SU-DHL-6 (cell line): ENCODE results near the gene TEKT3.

Source experiments
- H2AFZ ChIP-seq: fragments of 200-600 bp; sonication (generic); 2 replicates; pipeline ENCODE4 v1.6.1; 2014; ENCODE audit warnings: low read depth, mild to moderate bottlenecking, moderate library complexity, mixed read lengths, antibody characterized with exemption, low read length; ENCODE audit not compliant: severe bottlenecking
- H3F3A ChIP-seq: fragments of 200-600 bp; shearing (Covaris generic); 2 replicates; pipeline ENCODE4 v1.6.0; 2016; ENCODE audit warnings: antibody characterized with exemption, mild to moderate bottlenecking; ENCODE audit not compliant: insufficient read depth
- H3K27ac ChIP-seq: fragments of 200-600 bp; sonication (generic); 2 replicates; pipeline ENCODE4 v1.5.1; 2016; ENCODE audit warnings: low read depth, mild to moderate bottlenecking, low read length, moderate library complexity, mixed read lengths
- H3K27me3 ChIP-seq: fragments of 200-600 bp; sonication (generic), shearing (Covaris generic); 2 replicates; pipeline ENCODE4 v1.6.0; 2014; ENCODE audit warnings: mild to moderate bottlenecking, low read length
- H3K36me3 ChIP-seq: fragments of 200-600 bp; sonication (generic); 2 replicates; pipeline ENCODE4 v1.6.1; 2014; ENCODE audit warnings: mild to moderate bottlenecking, low read length, mixed read lengths
- H3K4me2 ChIP-seq: fragments of 300-600, 200-600 bp; shearing (Covaris generic), sonication (generic); 2 replicates; pipeline ENCODE4 v1.6.0; 2014; ENCODE audit warnings: low read length, low read depth, mild to moderate bottlenecking; ENCODE audit not compliant: poor library complexity, severe bottlenecking
- H3K4me3 ChIP-seq: fragments of 200-600 bp; sonication (generic); 2 replicates; pipeline ENCODE4 v1.5.1; 2014; ENCODE audit warnings: antibody characterized with exemption, low read length, mild to moderate bottlenecking, mixed read lengths; ENCODE audit not compliant: insufficient read depth, poor library complexity, severe bottlenecking
- H3K79me2 ChIP-seq: fragments of 200-600 bp; sonication (generic); 2 replicates; pipeline ENCODE4 v1.6.1; 2014; ENCODE audit warnings: mild to moderate bottlenecking, low read length, moderate library complexity; ENCODE audit not compliant: insufficient read depth
- H3K9ac ChIP-seq: fragments of 200-600 bp; sonication (generic); 2 replicates; pipeline ENCODE4 v1.7.0; 2014; ENCODE audit warnings: mild to moderate bottlenecking, low read length
- H3K9me2 ChIP-seq: fragments of 200-600 bp; sonication (generic); replicated peaks from 2 replicates; pipeline ENCODE4 v1.6.1; 2014; ENCODE audit warnings: low read length; ENCODE audit not compliant: insufficient read depth
- H3K9me3 ChIP-seq: fragments of 200-600 bp; sonication (generic); 2 replicates; pipeline ENCODE4 v1.6.1; 2014; ENCODE audit warnings: low read length, mixed read lengths; ENCODE audit not compliant: insufficient read depth
- H4K20me1 ChIP-seq: fragments of 200-600 bp; sonication (generic); 2 replicates; pipeline ENCODE4 v1.6.1; 2014; ENCODE audit warnings: low read depth, mild to moderate bottlenecking, antibody characterized with exemption, low read length, moderate library complexity, mixed read lengths
- EZH2phosphoT487 ChIP-seq: fragments of 200-600 bp; sonication (generic), shearing (Covaris generic); conservative IDR thresholded peaks from 2 replicates; pipeline ENCODE4 v1.6.1; 2018; ENCODE audit warnings: mild to moderate bottlenecking, antibody characterized with exemption, low read length, moderate library complexity, mixed read lengths
- TF ChIP-seq, protein P1 (sequence below): fragments of 200-600 bp; sonication (generic); IDR thresholded peaks from one replicate; pipeline ENCODE4 v1.5.1; 2017; ENCODE audit warnings: antibody characterized with exemption, mild to moderate bottlenecking, low read length, moderate library complexity; ENCODE audit not compliant: insufficient read depth, poor library complexity, severe bottlenecking

Gene TEKT3

DNA sequence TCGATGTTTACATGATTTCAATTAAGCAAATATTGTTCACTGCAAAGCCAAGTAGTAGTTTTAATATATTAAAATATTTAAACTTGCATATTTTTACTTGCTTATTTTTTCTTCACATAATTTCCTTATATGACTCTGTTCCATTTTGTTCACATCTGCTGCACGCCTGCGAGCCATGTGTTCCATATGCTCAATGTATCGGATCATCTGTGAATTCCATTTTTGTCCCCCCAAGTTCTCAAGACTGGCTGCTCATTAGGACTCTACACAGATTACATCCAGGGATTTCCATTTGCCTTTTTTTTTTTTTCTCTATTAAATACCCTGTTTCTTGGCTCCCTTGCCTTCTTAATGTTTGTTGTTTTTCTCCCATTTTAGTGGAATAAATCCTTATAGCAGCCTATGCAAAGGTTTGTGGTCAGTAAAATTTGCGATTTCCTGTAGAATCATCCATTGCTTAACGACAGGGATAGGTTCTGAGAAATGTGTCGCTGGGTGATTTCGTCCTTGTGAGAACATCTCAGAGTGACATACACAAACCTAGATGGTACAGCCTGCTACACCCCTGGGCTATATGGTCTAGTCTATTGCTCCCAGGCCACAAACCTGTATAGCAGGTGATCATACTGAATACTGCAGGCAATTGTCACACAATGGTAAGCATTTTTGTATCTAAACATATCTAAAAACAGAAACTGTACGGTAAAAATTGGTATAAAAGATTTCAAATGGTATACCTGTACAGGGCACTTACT is 30.2 kb upstream of the TEKT3 start:
- Histone ChIP-seq H3K36me3 (no peaks in the 10 kb centered on the region), H4K20me1 (no peaks in the 10 kb centered on the region), H2AFZ (no peak overlapping the region), H3F3A (no peaks in the 10 kb centered on the region), H3K4me2 (no peak overlapping the region), H3K27ac (no peak overlapping the region), H3K4me3 (no peak overlapping the region), H3K9ac (no peak overlapping the region), H3K9me2 (no peaks in the 10 kb centered on the region), H3K9me3 (no peaks in the 10 kb centered on the region), H3K79me2 (no peaks in the 10 kb centered on the region), H3K27me3 (no peaks in the 10 kb centered on the region)
- TF ChIP-seq EZH2phosphoT487, result no peak
- TF ChIP-seq, protein P1, sequence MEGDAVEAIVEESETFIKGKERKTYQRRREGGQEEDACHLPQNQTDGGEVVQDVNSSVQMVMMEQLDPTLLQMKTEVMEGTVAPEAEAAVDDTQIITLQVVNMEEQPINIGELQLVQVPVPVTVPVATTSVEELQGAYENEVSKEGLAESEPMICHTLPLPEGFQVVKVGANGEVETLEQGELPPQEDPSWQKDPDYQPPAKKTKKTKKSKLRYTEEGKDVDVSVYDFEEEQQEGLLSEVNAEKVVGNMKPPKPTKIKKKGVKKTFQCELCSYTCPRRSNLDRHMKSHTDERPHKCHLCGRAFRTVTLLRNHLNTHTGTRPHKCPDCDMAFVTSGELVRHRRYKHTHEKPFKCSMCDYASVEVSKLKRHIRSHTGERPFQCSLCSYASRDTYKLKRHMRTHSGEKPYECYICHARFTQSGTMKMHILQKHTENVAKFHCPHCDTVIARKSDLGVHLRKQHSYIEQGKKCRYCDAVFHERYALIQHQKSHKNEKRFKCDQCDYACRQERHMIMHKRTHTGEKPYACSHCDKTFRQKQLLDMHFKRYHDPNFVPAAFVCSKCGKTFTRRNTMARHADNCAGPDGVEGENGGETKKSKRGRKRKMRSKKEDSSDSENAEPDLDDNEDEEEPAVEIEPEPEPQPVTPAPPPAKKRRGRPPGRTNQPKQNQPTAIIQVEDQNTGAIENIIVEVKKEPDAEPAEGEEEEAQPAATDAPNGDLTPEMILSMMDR, result no peak

DNA sequence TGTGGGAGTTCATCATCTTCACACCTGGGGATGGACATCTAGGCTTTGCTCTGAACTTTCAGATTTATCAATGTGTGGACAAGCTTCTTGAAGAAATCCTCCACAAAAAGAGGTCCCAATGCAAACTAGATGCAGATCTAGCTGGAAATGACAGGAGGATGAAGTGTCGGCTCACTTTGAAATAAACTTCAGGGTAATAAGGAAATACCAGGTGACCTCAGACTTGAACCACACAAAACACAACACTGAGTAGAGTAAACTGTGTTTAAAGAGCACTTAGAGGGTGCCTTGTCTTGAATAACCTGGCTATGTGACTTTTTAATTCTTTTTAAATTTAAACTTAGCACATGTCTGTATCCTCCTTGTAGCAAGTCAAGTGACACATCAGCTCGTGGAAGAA is 27.2 kb upstream of the TEKT3 start:
- H3K79me2 ChIP-seq, result no peaks in the 10 kb centered on the region
- H4K20me1 ChIP-seq, result no peaks in the 10 kb centered on the region
- H3K9me3 ChIP-seq, result no peaks in the 10 kb centered on the region
- H3K4me3 ChIP-seq, result no peak overlapping the region
- H3K9ac ChIP-seq, result no peak overlapping the region
- H3K4me2 ChIP-seq, result no peak overlapping the region
- H2AFZ ChIP-seq, result no peak overlapping the region
- TF ChIP-seq, protein P1, result no peak
- no peak for TF ChIP-seq EZH2phosphoT487
- H3F3A ChIP-seq, result no peaks in the 10 kb centered on the region
- H3K9me2 ChIP-seq, result no peaks in the 10 kb centered on the region
- H3K27me3 ChIP-seq, result no peaks in the 10 kb centered on the region
- H3K36me3 ChIP-seq, result no peaks in the 10 kb centered on the region
- H3K27ac ChIP-seq, result no peak overlapping the region

DNA sequence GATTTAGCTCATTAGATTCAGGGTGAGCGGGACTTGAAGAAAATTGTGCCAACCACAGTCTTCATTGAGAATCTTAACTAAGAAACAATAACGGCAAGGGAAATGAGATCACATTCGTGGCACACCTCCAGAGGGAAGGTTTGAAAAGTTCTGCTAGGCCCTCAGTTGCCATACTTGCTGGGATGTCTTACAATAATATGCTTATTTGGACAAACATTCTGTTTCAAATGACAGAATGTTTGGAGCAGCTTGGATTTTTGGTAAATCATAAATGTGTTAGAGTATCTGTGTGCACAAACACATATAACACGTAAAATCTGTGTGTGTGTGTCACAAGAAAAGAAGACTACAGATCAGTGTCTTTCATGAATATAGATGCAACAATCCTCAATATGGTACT is 24.6 kb upstream of the TEKT3 start:
- Histone ChIP-seq H3K4me3 (no peak overlapping the region), H3K9me3 (no peaks in the 10 kb centered on the region), H3K27ac (no peak overlapping the region), H3K36me3 (no peaks in the 10 kb centered on the region), H2AFZ (no peak overlapping the region), H3F3A (no peaks in the 10 kb centered on the region), H3K4me2 (no peak overlapping the region), H3K9me2 (no peaks in the 10 kb centered on the region), H3K9ac (no peak overlapping the region), H3K79me2 (no peaks in the 10 kb centered on the region), H3K27me3 (no peaks in the 10 kb centered on the region), H4K20me1 (no peaks in the 10 kb centered on the region)
- TF ChIP-seq EZH2phosphoT487, result no peak
- TF ChIP-seq, protein P1, result no peak
